Prostate gland (tissue), 2 donors: Measurements from ENCODE around the gene RIC8B. TPM values are rescaled to one million over a fixed set of nuclear protein-coding genes. Genes with fewer than 3 reads are reported as not detected.

ENCODE experiments used
- DNase-seq: peaks from one replicate; pipeline ENCODE4 v3.0.0-alpha.2; 2019; ENCODE audit warnings: low spot score
- H3K27ac ChIP-seq, 2 donors: fragments of 200-600 bp; sonication (generic); 2 replicates each; pipeline ENCODE4 v1.5.1; 2017 to 2019
- H3K27me3 ChIP-seq: fragments of 200-600 bp; sonication (generic); replicated peaks from 2 replicates; pipeline ENCODE4 v1.5.1; 2019; ENCODE audit not compliant: insufficient read depth
- H3K36me3 ChIP-seq, 2 donors: fragments of 200-600 bp; sonication (generic); 1 replicate in 1 of 2; 2 replicates in 1 of 2; pipeline versions ENCODE4 v1.5.1 to v1.8.1; 2017 to 2019
- H3K4me1 ChIP-seq: fragments of 200-600 bp; sonication (generic); replicated peaks from 2 replicates; pipeline ENCODE4 v1.5.1; 2019
- H3K4me3 ChIP-seq, 2 donors: fragments of 200-600 bp; sonication (generic); 2 replicates each; pipeline ENCODE4 v1.5.1; 2017 to 2019
- H3K9me3 ChIP-seq: fragments of 200-600 bp; sonication (generic); 2 replicates; pipeline ENCODE4 v1.5.1; 2017
- CTCF ChIP-seq, 4 experiments: fragments of 200-600 bp in 2 of 4; fragments of 450-650 bp in 2 of 4; sonication (generic) in 2 of 4; IDR thresholded peaks; 1 replicate in 3 of 4; 2 replicates in 1 of 4; pipeline ENCODE4 v1.5.1; 2016 to 2019; ENCODE audit warnings: antibody characterized with exemption in 4 of 4, mild to moderate bottlenecking in 2 of 4, moderate library complexity in 2 of 4
- POLR2A ChIP-seq: fragments of 450-650 bp; IDR thresholded peaks from one replicate; pipeline ENCODE4 v1.6.1; 2016; ENCODE audit warnings: antibody characterized with exemption, mild to moderate bottlenecking
- POLR2AphosphoS5 ChIP-seq: sonication (generic); formaldehyde crosslinking; IDR thresholded peaks from one replicate; pipeline ENCODE4 v1.6.1; 2017; ENCODE audit warnings: antibody characterized with exemption
- WGBS: methylation state at CpG from one replicate; pipeline ENCODE4 v1.1.5; 2018; 5-methylcytosine and 5-hydroxymethylcytosine counted together
- intact Hi-C: fragments of 100-400 bp; cut with DNase I; formaldehyde crosslinking; loops from one replicate; pipeline ENCODE4 v1.14.2; 2022
- total RNA-seq, 2 donors: library from RNA; depleted of rRNA; stranded (reverse); fragments of >200 nt; gene quantifications; one replicate each; pipeline ENCODE4 v1.1.0, GENCODE V29; 2016

RIC8B gene
- total RNA-seq, 2 donors from 2014 or later = 9.2 to 12.4 TPM

- Histone ChIP-seq H3K27ac (no peak overlapping the region), H3K27me3 (no peaks in the 10 kb centered on the region), H3K4me1 (no peaks in the 10 kb centered on the region), H3K9me3 (no peaks in the 10 kb centered on the region), H3K4me3 (no peak overlapping the region), H3K36me3 (no peaks in the 10 kb centered on the region)
- 69% methylated on average over 5 of the region's 5 CpGs for WGBS
- no peak for DNase-seq
- TF ChIP-seq CTCF (IDR thresholded peaks at IDR 0.05) (no peak), POLR2AphosphoS5 (no peak), POLR2A (no peak)
- intact Hi-C loops = no loop called here
These were observed 132.9 kb downstream of the RIC8B start for GRCh38 chr12:106907411-106907810.

GRCh38 chr12:106907846-106908245 lies 133.4 kb downstream of the RIC8B start:
- intact Hi-C loops = no loop called here
- Histone ChIP-seq H3K4me3 (no peak overlapping the region), H3K27ac (no peak overlapping the region), H3K27me3 (no peaks in the 10 kb centered on the region), H3K9me3 (no peaks in the 10 kb centered on the region), H3K36me3 (no peaks in the 10 kb centered on the region), H3K4me1 (no peaks in the 10 kb centered on the region)
- WGBS = 81% methylated on average over 4 of the region's 4 CpGs
- DNase-seq = no peak
- no peak for TF ChIP-seq POLR2AphosphoS5
- TF ChIP-seq POLR2A = no peak
- no peak for TF ChIP-seq CTCF (IDR thresholded peaks at IDR 0.05)

GRCh38 chr12:106908561-106908960 lies 134.1 kb downstream of the RIC8B start:
- no peaks in the 10 kb centered on the region for H3K27me3 ChIP-seq
- H3K9me3 ChIP-seq = no peaks in the 10 kb centered on the region
- H3K4me1 ChIP-seq = no peaks in the 10 kb centered on the region
- no peak for DNase-seq
- H3K4me3 ChIP-seq = no peak overlapping the region
- 85% methylated on average over 3 of the region's 3 CpGs for WGBS
- intact Hi-C loops = no loop called here
- H3K36me3 ChIP-seq = no peaks in the 10 kb centered on the region
- no peak overlapping the region for H3K27ac ChIP-seq
- no peak for TF ChIP-seq POLR2AphosphoS5
- no peak for TF ChIP-seq POLR2A

GRCh38 chr12:106910202-106910601 lies 135.7 kb downstream of the RIC8B start:
- Histone ChIP-seq H3K9me3 (no peaks in the 10 kb centered on the region), H3K36me3 (no peaks in the 10 kb centered on the region), H3K27me3 (no peaks in the 10 kb centered on the region), H3K4me3 (no peak overlapping the region), H3K4me1 (no peaks in the 10 kb centered on the region), H3K27ac (no peak overlapping the region)
- TF ChIP-seq POLR2A (no peak), POLR2AphosphoS5 (no peak), CTCF (IDR thresholded peaks at IDR 0.05) (no peak)
- no peak for DNase-seq
- intact Hi-C loops = no loop called here
- 90% methylated on average over 1 of the region's 1 CpG for WGBS

- Histone ChIP-seq H3K4me3 (no peak overlapping the region), H3K27me3 (peaks cover 3% of the 10 kb centered on the region), H3K27ac (no peak overlapping the region), H3K4me1 (no peaks in the 10 kb centered on the region), H3K9me3 (no peaks in the 10 kb centered on the region), H3K36me3 (no peaks in the 10 kb centered on the region)
- intact Hi-C loops = no loop called here
- no peak for DNase-seq
- TF ChIP-seq POLR2A = no peak
- no peak for TF ChIP-seq CTCF (IDR thresholded peaks at IDR 0.05)
- no peak for TF ChIP-seq POLR2AphosphoS5
- 82% methylated on average over 6 of the region's 6 CpGs for WGBS
These were observed 137.1 kb downstream of the RIC8B start for GRCh38 chr12:106911581-106911980.
